Measurements from ENCODE around the gene SMARCC1.

DNA sequence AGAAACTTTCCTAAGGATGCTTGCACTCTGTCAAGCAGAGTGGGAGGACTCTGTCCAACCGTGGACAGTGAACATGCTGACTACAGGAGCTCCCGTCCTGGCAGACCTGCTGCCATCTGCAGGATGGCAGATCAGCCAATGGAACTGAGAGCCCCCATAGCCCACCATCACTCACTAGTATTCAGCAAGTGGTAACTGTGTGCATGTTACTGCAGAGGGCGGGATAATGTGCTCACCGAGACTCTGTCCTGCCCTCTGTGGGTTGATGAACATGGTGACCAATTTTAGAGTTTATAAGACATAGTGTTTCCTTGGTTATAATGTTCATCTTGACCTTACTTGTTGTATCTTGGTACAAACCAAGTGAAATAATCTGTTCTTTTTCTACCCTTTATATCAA lies 214.5 kb downstream of the SMARCC1 start:
- TF ChIP-seq CTCF (IDR thresholded peaks at IDR 0.05) (no peak), POLR2AphosphoS5 (IDR thresholded peaks at IDR 0.05) (no peak), POLR2A (IDR thresholded peaks at IDR 0.05) (no peak)
